ENCODE measurements around the gene PTPN1. TPM values are rescaled to one million over a fixed set of nuclear protein-coding genes. Genes with fewer than 3 reads are reported as not detected.

The PTPN1 gene
- total and polyA plus RNA-seq, 2 of the 4 experiments (the other 2 are of a cell fraction): 31.7 to 37.4 TPM

DNA sequence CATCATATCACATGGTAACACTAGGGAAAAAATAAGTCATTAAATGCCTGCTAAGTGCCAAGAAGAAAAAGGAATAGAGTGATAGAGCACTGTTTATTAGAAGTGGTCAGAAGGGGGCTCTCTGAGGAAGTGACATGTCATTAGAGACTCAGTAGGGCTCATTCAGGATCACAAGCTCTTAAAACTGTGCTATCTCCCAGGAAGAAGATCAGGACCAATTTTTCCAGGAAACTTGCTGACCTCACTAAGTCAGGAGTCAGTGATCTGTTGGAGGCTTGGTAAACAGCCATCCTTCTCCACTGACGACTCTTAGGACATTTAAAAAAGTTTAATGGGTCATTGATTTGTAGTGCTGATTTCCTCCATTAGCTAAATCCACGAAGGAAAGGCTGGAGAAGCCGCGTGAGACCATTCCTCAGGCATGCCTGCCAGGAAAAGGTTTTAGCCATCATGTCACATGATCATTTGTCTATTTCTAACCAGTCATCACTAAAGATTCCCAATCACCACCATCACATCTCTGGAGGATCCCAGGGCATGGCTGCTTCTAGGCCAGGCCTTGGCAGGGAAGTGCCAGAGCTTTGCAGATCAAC, 5.9 kb upstream of the PTPN1 start:
- peak overlapping the region; percentile 81 for H3K18ac ChIP-seq (ENCODE audit: low read depth, low read length)
- peak overlapping the region; percentile 88 for H4K5ac ChIP-seq (ENCODE audit: low read depth, low read length)
- no peak overlapping the region for H3K4me3 ChIP-seq (ENCODE audit: insufficient read depth, low read depth, low read length)
- H4K8ac ChIP-seq (ENCODE audit: low read depth in 2 of 2, low read length in 2 of 2): peak overlapping the region; percentile 33 to 75
- BruUV-seq (replicated peaks): no TSS peak
- H3K23ac ChIP-seq (ENCODE audit: low read depth, low read length): peak overlapping the region; percentile 11
- H2AK5ac ChIP-seq (ENCODE audit: low read depth, low read length): peak overlapping the region; percentile 39; the same call in 1 of the 2 replicates
- in situ Hi-C loops (cut with MboI; ENCODE audit: low sequenced_read_pairs) (no loop called here), intact Hi-C loops (cut with micrococcal nuclease) (no loop called here), dilution Hi-C loops (cut with HindIII; ENCODE audit: low sequenced_read_pairs, unreplicated experiment) (no loop called here)
- no peaks in the 10 kb centered on the region for H3K27me3 ChIP-seq (ENCODE audit: control insufficient read depth, insufficient read depth, low read length)
- H3K79me1 ChIP-seq (ENCODE audit: low read depth in 1 of 2, low read length in 2 of 2): no peaks in the 10 kb centered on the region
- no peak overlapping the region for H3K4me2 ChIP-seq (ENCODE audit: low read depth, low read length)
- no peaks in the 10 kb centered on the region for H3K9me3 ChIP-seq (ENCODE audit: control insufficient read depth, insufficient read depth, low read length)
- no peaks in the 10 kb centered on the region for H4K20me1 ChIP-seq (ENCODE audit: insufficient read depth, low read length)
- no peak for DNase-seq
- no peaks in the 10 kb centered on the region for H3K36me3 ChIP-seq (ENCODE audit: control insufficient read depth, insufficient read depth, low read length)
- no CpG with 5 or more reads among the region's 4 CpGs for WGBS, 2 experiments (ENCODE audit: extremely low coverage in 2 of 2, insufficient read length in 1 of 2)
- peak overlapping the region; percentile 50 for H2BK20ac ChIP-seq (ENCODE audit: low read depth, low read length)
- TF ChIP-seq, protein P1, sequence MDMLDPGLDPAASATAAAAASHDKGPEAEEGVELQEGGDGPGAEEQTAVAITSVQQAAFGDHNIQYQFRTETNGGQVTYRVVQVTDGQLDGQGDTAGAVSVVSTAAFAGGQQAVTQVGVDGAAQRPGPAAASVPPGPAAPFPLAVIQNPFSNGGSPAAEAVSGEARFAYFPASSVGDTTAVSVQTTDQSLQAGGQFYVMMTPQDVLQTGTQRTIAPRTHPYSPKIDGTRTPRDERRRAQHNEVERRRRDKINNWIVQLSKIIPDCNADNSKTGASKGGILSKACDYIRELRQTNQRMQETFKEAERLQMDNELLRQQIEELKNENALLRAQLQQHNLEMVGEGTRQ (IDR thresholded peaks at IDR 0.05; ENCODE audit: low read depth, low read length): 0 out of 2 replicates have a peak, but pooled peaks have one; percentile 32
- TF ChIP-seq BHLHE40 (IDR thresholded peaks at IDR 0.05; ENCODE audit: low read depth, low read length) (no peak), SMC3 (IDR thresholded peaks at IDR 0.05; ENCODE audit: low read depth, low read length) (no peak), RCOR1 (IDR thresholded peaks at IDR 0.05; ENCODE audit: insufficient replicate concordance, low read length) (no peak), CEBPB (IDR thresholded peaks at IDR 0.05; ENCODE audit: low read depth, low read length) (no peak), RAD21 (IDR thresholded peaks at IDR 0.05; ENCODE audit: low read length) (peak; percentile 32; the same call in 1 of the 2 replicates), CHD1 (IDR thresholded peaks at IDR 0.05; ENCODE audit: low read depth, low read length) (no peak), RFX5 (IDR thresholded peaks at IDR 0.05; ENCODE audit: low read depth, low read length) (no peak)
- TF ChIP-seq, protein P2, sequence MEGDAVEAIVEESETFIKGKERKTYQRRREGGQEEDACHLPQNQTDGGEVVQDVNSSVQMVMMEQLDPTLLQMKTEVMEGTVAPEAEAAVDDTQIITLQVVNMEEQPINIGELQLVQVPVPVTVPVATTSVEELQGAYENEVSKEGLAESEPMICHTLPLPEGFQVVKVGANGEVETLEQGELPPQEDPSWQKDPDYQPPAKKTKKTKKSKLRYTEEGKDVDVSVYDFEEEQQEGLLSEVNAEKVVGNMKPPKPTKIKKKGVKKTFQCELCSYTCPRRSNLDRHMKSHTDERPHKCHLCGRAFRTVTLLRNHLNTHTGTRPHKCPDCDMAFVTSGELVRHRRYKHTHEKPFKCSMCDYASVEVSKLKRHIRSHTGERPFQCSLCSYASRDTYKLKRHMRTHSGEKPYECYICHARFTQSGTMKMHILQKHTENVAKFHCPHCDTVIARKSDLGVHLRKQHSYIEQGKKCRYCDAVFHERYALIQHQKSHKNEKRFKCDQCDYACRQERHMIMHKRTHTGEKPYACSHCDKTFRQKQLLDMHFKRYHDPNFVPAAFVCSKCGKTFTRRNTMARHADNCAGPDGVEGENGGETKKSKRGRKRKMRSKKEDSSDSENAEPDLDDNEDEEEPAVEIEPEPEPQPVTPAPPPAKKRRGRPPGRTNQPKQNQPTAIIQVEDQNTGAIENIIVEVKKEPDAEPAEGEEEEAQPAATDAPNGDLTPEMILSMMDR (conservative IDR thresholded peaks at IDR 0.05; ENCODE audit: low read depth, low read length): peak; percentile 21; the same call in 1 of the 2 replicates
- peak overlapping the region; percentile 52 for H2AFZ ChIP-seq (replicated peaks; ENCODE audit: low read length, poor library complexity)
- H2AK9ac ChIP-seq (replicated peaks; ENCODE audit: low read depth, low read length, poor library complexity): no peak overlapping the region
- H2BK120ac ChIP-seq (ENCODE audit: low read depth, low read length): peak overlapping the region; percentile 76
- H3K56ac ChIP-seq (ENCODE audit: extremely low read depth, insufficient read depth, low read length): no peak overlapping the region
- no peak overlapping the region for H3K9ac ChIP-seq (ENCODE audit: low read depth, low read length)
- peak overlapping the region; percentile 53 for H4K91ac ChIP-seq (ENCODE audit: insufficient read depth, low read depth, low read length)
- H2BK15ac ChIP-seq (ENCODE audit: low read depth, low read length): peak overlapping the region; percentile 13; the same call in 2 of the 3 replicates
- peak overlapping the region; percentile 69 for H3K14ac ChIP-seq (replicated peaks; ENCODE audit: low read depth, low read length)
- ATAC-seq (ENCODE audit: low read depth): peak; percentile 16; the same call in 1 of the 2 replicates
- H2BK5ac ChIP-seq (ENCODE audit: low read depth, low read length, poor library complexity, severe bottlenecking): no peak overlapping the region
- ChIA-PET POLR2A (ENCODE audit: unreplicated experiment) (no interaction called here), CTCF (interaction anchor here (1.4 to 1.6 kb wide), 2 partner anchors 21 to 71 kb away, joined by 3 to 6 read pairs; no protein-coding TSS in a partner anchor)
- 0 out of 2 replicates have a peak, but pooled peaks cover 9% of the 10 kb centered on the region for H3K9me1 ChIP-seq (ENCODE audit: insufficient read depth, low read length)
- H3K4ac ChIP-seq (ENCODE audit: low read depth, low read length): peak overlapping the region; percentile 52
- H3K27ac ChIP-seq (ENCODE audit: insufficient read depth, low read length): peak overlapping the region; percentile 47; the same call in 1 of the 2 replicates
- peaks cover 19% of the 10 kb centered on the region for H3K4me1 ChIP-seq (ENCODE audit: control insufficient read depth, insufficient read depth, low read length)
